ENCODE data around the gene C1RL. TPM values are rescaled to one million over a fixed set of nuclear protein-coding genes. Genes with fewer than 3 reads are reported as not detected.

The C1RL gene, protein sequence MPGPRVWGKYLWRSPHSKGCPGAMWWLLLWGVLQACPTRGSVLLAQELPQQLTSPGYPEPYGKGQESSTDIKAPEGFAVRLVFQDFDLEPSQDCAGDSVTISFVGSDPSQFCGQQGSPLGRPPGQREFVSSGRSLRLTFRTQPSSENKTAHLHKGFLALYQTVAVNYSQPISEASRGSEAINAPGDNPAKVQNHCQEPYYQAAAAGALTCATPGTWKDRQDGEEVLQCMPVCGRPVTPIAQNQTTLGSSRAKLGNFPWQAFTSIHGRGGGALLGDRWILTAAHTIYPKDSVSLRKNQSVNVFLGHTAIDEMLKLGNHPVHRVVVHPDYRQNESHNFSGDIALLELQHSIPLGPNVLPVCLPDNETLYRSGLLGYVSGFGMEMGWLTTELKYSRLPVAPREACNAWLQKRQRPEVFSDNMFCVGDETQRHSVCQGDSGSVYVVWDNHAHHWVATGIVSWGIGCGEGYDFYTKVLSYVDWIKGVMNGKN
- total RNA-seq (2022; extraction: Qiagen RNA extraction; ENCODE audit: low read depth), result 11.4 to 14.2 TPM (median 12.8 TPM) in 5 replicates

GRCh38 chr12:7108796-7109571 lies at the start of gene C1RL:
TSS of gene C1RL (minus strand) at chr12:7109214. CDS start at chr12:7109180, 34 bp downstream.

DNA sequence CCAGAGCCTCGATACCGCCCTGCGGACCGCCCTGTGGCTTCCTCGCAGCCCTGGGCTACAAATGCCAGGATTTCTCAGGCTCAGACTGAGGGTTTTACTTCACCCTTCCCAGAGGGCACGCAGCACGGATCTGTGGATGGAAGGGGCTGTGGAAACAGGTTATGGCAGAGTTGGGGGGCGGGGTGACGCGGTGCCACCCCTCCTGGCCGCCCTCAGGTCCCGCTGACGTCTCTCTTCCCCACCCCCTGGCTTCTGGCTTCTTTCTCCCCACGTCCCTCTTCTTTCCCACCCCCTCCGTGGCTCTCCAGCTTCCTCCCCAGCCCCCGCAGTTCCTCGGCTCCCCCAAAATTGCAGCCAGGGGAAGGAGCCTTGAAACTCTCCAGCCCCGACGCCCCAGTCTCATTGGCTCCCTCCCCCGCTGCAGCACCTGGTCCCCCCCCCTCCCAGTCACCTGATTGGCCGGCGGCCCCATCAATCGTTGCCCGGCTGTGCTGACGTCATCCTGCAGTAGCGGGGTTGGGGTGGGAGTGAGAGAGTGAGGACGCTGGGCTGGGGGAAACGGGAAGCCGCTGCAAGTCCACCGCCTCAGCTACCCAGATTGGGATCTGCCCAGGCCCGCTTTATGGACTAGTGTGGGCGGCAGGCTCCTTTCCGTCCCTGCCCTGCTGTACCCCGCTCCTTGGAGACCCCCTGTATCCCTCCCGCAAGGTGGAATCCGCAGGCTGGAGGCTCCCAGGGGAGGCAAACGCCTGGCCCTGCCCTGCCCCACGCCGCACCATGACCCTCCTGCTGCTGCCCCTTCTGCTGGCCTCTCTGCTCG lies 21.1 kb upstream of the C1RL start, which contains the start of gene CLSTN3:
TSS of gene CLSTN3 (plus strand) at position 500 of the 820 bp plus-strand sequence. CDS start at position 778, 278 bp downstream.

GRCh38 chr12:7128681-7129286 lies 19.8 kb upstream of the C1RL start, which contains the start of gene RBP5:
TSS of gene RBP5 (minus strand) at chr12:7128889. CDS start at chr12:7128775, 114 bp downstream.

GRCh38 chr12:7092229-7092985 lies 16.6 kb downstream of the C1RL start, which contains the start of gene C1R:
TSS of gene C1R (minus strand) at chr12:7092445. CDS start at chr12:7092388, 57 bp downstream.

GRCh38 chr12:7060353-7060954 lies 48.6 kb downstream of the C1RL start, which contains the start of gene C1S:
TSS of gene C1S (plus strand) at chr12:7060718. CDS start at chr12:7061913, 1,195 bp downstream.

Other genes with a start within 250 kb of the C1RL start
- 1,472 to 1,683 TPM (median 1,669 TPM) in 5 replicates for gene TPI1, start 241.7 kb downstream of the C1RL start, total RNA-seq (2022; extraction: Qiagen RNA extraction; ENCODE audit: low read depth)
- gene SPSB2, start 235.9 kb downstream of the C1RL start, total RNA-seq (2022; extraction: Qiagen RNA extraction; ENCODE audit: low read depth), result 30.1 to 40.4 TPM (median 37.5 TPM) in 5 replicates
- gene LRRC23, start 204.4 kb downstream of the C1RL start, total RNA-seq (2022; extraction: Qiagen RNA extraction; ENCODE audit: low read depth), result 16.6 to 18.7 TPM (median 17.2 TPM) in 5 replicates
- gene ENO2, start 194.6 kb downstream of the C1RL start, total RNA-seq (2022; extraction: Qiagen RNA extraction; ENCODE audit: low read depth), result 38.6 to 40.3 TPM (median 40.0 TPM) in 5 replicates
- 54.4 to 77.3 TPM (median 73.9 TPM) in 5 replicates for gene ATN1, start 181.3 kb downstream of the C1RL start, total RNA-seq (2022; extraction: Qiagen RNA extraction; ENCODE audit: low read depth)
- gene RNU7-1, start 165.4 kb downstream of the C1RL start, total RNA-seq (2022; extraction: Qiagen RNA extraction; ENCODE audit: low read depth), result not detected in 5 replicates
- 300 to 340 TPM (median 314 TPM) in 5 replicates for gene C12orf57, start 165.2 kb downstream of the C1RL start, total RNA-seq (2022; extraction: Qiagen RNA extraction; ENCODE audit: low read depth)
- 8.6 to 14.0 TPM (median 11.0 TPM) in 5 replicates for gene PTPN6, start 157.9 kb downstream of the C1RL start, total RNA-seq (2022; extraction: Qiagen RNA extraction; ENCODE audit: low read depth)
- 324 to 339 TPM (median 332 TPM) in 5 replicates for gene PHB2, start 138.6 kb downstream of the C1RL start, total RNA-seq (2022; extraction: Qiagen RNA extraction; ENCODE audit: low read depth)
- 63.3 to 71.8 TPM (median 66.5 TPM) in 5 replicates for gene EMG1, start 138.3 kb downstream of the C1RL start, total RNA-seq (2022; extraction: Qiagen RNA extraction; ENCODE audit: low read depth)
- 26.3 to 31.4 TPM (median 27.6 TPM) in 5 replicates for gene LPCAT3, start 90.7 kb downstream of the C1RL start, total RNA-seq (2022; extraction: Qiagen RNA extraction; ENCODE audit: low read depth)
- 39.5 to 62.4 TPM (median 44.8 TPM) in 5 replicates for gene C1S, start 48.5 kb downstream of the C1RL start, total RNA-seq (2022; extraction: Qiagen RNA extraction; ENCODE audit: low read depth)
- gene C1R, start 16.8 kb downstream of the C1RL start, total RNA-seq (2022; extraction: Qiagen RNA extraction; ENCODE audit: low read depth), result 27.8 to 41.1 TPM (median 29.9 TPM) in 5 replicates
- not detected in 5 replicates for gene RBP5, start 19.7 kb upstream of the C1RL start, total RNA-seq (2022; extraction: Qiagen RNA extraction; ENCODE audit: low read depth)
- 13.6 to 18.3 TPM (median 16.0 TPM) in 5 replicates for gene CLSTN3, start 21.2 kb upstream of the C1RL start, total RNA-seq (2022; extraction: Qiagen RNA extraction; ENCODE audit: low read depth)
- 24.4 to 31.8 TPM (median 29.5 TPM) in 5 replicates for gene PEX5, start 80.5 kb upstream of the C1RL start, total RNA-seq (2022; extraction: Qiagen RNA extraction; ENCODE audit: low read depth)
- gene ACSM4, start 194.9 kb upstream of the C1RL start, total RNA-seq (2022; extraction: Qiagen RNA extraction; ENCODE audit: low read depth), result not detected in 5 replicates

Data from A549 treated with GW870086 at 1 μM for 4 hours (cell line).